Esophagus squamous epithelium (tissue), 4 donors: Measurements from ENCODE around the gene FAM180A.

ENCODE experiments used
- POLR2A ChIP-seq, 4 donors: fragments of 450-650 bp; IDR thresholded peaks; one replicate each; pipeline ENCODE4 v1.6.1; 2017; ENCODE audit warnings: antibody characterized with exemption in 4 of 4, mild to moderate bottlenecking in 4 of 4, moderate library complexity in 3 of 4
- TF ChIP-seq, protein P1 (sequence below), 6 experiments: fragments of 450-650 bp in 4 of 6; fragments of 200-600 bp in 2 of 6; sonication (generic) in 2 of 6; IDR thresholded peaks; one replicate each; pipeline ENCODE4 v1.5.1; 2016 to 2019; ENCODE audit warnings: antibody characterized with exemption in 6 of 6, mild to moderate bottlenecking in 4 of 6, moderate library complexity in 4 of 6

DNA sequence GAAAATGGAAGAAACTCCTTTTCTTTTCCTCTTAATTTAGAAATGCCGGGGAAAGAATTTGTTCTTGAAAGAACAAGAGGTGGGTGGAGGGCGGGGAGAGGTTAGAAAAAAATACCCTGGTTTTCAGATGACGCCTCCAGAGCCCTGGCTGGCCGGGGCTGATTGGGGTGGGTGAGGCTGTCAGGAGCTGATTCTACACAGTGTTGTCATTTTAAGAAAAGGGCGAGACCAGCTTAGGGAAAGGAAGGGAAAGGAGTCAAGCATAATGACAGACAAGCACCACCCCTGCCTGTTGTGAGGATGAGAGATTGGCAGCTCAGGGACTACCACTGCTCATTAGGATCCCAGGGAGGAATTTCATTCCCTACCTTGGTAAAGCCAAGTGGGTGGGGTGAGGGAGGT is 9.9 kb upstream of the FAM180A start:
- TF ChIP-seq, protein P1, sequence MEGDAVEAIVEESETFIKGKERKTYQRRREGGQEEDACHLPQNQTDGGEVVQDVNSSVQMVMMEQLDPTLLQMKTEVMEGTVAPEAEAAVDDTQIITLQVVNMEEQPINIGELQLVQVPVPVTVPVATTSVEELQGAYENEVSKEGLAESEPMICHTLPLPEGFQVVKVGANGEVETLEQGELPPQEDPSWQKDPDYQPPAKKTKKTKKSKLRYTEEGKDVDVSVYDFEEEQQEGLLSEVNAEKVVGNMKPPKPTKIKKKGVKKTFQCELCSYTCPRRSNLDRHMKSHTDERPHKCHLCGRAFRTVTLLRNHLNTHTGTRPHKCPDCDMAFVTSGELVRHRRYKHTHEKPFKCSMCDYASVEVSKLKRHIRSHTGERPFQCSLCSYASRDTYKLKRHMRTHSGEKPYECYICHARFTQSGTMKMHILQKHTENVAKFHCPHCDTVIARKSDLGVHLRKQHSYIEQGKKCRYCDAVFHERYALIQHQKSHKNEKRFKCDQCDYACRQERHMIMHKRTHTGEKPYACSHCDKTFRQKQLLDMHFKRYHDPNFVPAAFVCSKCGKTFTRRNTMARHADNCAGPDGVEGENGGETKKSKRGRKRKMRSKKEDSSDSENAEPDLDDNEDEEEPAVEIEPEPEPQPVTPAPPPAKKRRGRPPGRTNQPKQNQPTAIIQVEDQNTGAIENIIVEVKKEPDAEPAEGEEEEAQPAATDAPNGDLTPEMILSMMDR (IDR thresholded peaks at IDR 0.05) = no peak
- no peak for TF ChIP-seq POLR2A (IDR thresholded peaks at IDR 0.05)
